HCEC 1CT (cell line): Measurements from ENCODE around the gene HSBP1.

ENCODE experiments used
- DNase-seq: peaks from one replicate; pipeline ENCODE4 v3.0.0-alpha.2; 2017

Gene HSBP1

DNA sequence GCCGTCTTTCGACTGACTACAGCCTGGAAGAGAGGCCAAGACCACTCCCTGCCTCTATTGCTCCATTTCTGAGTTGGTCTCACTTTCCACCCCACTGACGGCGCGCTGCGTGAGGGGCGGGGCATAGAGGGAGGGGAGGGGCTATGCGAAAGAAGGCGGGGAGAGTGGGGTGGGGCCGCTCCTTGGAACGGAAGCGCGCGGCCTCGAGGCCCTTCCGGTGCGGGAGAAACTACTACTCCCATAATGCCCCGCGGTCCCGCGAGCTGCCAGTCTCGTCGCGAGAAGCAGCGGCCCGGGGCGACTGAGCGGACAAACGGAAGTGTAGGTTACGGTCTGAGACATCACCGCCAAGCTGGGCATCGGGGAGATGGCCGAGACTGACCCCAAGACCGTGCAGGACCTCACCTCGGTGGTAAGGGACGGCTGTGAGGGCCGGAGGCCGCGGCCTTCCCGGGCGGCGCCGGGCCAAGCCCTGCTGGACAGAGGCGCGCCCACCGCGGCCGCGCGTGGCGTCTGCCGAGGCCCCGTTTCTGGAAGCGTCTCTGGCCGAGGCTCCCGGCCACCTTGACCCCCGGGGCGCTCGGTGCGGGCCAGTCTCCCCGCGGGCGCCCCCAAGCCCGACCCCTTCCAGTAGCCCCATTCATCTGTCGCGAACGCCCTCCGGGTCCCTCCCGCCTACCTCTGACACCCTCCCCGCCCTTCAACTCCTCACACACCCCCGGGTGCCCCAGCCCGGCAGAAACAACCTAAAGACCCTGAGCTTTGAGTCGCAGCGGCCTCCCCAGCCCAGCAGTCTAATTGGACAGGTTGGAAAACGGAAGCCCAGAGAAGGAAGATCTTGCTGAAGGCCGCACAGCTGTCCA, at the start of gene HSBP1:
HSBP1 (plus strand) TSS at position 269 of the 863 bp plus-strand sequence; CDS start at position 368, 99 bp downstream.
- peak; percentile 94 for DNase-seq

DNA sequence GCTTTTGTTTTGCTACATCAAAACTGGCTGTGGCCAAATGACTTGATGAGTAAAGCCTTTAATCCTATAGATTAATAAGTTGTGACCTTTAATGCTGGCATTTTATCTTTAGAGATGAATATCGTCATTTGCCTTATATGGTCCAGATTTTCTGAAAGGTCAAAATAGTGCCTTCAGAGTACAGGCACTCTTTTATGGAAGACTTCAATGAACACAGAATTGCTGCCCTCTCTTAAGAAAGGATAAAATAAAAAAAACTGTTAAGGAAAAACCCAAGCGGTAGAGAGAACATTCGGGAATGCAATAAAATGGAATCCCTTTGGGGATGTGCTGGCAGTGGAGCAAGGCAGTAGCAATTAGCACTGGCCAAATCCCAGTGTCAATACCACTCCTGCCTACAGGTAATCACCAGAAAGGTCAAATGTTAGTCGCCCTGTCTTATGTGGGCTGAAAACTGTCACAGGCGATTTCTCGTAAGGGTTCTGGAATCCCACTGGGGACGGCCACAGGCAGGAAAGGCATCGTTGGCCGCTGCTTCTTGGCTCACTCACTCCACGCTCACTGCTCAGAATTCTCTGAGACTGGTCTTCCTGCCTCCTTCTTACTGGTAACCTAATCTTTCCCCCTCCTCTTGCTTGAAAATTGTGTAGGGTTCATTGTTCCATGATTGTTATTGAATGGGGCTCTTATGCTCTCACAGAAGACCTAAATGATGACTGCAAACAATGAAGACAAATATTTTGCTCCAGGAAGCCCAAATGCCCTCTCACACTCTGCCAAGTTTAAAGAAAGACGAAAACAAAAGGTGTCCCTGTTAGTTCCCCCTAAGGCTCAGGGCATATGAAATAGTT, 45.4 kb upstream of the HSBP1 start:
- DNase-seq = no peak

DNA sequence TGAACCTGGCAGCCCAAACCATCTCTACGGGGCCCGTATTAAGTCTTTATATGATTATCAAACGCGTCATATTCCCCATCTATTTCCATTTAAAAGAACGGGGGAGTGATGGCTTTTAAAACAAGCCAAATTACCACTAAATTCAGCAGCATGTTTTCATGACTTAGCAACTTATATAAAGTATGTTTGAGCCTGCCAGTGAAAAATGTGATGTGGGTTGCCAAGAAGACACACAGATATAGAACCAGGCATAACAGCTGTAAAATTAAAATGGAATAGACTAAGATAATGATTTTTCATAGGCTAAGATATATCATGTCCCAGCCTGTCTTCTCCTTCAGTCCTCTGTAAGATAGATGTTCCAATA, 44.8 kb upstream of the HSBP1 start:
- DNase-seq = no peak

DNA sequence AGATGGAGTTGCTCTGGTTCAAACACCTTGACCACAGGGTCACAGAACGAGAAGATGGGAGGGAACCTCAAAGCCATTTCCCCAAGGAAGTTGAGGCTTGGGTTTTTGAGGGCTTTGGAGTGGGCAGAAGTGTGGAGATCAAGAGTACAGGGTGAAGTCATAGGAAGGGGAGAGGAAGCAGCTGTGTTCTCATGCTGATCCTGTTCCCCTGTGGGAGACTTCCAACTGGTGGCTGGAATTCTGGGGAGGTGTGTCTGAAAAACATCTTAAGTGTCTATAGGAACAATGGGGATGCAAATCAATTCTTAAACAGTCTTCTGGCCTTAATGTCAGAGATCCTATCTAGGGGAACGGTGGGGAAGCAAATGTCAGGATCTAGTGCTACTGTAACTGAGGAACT, 38.8 kb upstream of the HSBP1 start:
- DNase-seq = no peak

DNA sequence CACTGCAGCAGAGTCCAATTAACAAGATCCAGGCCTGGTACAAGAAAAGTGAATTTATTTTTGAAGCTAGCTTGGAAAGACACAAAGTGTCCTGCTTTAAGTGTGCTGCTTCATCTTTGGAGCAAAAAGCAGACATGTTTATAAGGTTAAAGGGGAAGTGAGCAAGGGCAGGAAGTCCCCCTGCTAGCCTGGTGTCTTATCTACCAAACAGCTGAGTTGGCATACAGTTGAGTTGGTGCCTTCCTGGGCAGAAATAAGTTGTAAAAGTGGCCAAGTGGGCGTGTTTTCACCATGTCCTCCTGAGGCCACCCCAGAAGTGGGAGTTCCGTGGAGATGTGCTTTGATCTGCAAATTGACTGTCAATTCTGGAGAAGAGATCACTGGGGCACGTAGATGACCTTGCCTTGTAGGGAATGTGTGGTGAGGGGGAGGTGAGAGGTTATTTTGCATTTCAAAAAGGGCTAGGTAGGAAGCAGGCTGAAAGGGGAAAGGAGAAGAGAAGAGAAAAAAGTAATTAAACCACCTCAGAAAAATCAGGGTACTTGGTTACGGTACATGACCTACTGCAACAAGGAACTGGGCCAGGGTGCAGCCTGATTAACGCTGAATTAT, 38.3 kb upstream of the HSBP1 start:
- DNase-seq = no peak

DNA sequence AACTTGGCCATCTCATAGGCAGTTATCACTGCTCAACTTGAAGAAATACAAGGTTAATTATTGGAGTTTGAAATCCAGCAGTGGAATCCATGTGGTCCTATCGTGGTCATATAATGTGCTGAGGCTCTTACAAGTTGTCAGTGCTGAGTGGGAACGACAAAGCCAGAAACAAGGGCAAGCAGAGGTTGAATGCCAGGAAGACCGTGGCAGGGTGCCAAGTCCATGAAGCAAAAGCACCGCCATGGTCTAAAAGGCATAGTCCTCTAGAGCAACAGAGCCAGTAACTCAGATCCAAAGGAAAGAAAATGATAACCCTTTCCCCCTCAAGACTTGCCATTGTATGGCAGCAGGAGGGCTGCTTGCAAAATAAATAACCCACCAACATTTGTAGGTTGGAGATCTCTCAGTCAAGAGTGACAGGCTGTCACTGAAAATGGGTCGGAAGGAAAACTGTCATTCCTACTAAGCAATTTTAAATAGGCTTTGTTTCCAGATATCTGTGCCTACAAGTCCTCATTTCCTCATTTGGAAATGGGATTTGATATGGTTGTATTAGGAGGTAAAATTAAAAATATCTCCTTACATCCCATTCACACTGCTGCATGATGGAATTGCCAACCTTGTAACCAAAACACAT, 36.4 kb upstream of the HSBP1 start:
- no peak for DNase-seq

DNA sequence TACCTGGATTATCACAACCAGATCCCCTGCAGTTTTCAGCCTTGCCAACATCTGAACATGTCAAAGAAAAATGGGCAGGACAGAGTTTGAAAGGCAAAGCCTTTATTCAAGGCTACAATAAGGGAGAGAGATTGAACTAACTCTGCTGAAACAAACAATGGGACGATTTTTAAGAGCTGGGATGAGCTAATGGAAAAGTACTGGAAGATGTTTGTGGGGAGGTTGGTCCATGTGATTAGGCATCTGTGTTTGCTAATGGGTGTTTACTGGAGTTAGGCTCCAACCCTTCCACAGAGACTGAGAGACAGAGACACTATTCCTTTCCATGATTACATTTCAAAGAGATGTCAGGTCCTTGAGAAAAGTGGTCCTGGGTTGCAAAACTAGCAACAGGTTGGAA, 35.0 kb upstream of the HSBP1 start:
- no peak for DNase-seq

DNA sequence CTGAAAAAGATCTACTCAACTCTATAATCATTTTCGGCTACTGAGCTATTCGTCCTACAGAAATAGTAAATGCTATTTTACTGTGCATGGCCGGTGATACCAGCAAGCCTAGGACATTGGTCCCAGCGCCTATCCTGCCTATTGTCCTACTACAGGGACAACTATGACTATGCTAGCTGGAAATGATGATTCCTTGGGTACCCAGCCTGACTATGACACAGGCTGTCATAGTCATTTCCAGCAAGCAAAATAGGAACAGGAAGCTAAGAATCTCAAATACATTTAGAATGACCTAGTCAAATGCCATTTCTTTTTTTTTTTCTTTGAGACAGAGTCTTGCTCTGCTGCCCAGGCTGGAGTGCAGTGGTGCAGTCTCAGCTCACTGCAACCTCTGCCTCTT, 33.7 kb upstream of the HSBP1 start:
- DNase-seq = no peak

DNA sequence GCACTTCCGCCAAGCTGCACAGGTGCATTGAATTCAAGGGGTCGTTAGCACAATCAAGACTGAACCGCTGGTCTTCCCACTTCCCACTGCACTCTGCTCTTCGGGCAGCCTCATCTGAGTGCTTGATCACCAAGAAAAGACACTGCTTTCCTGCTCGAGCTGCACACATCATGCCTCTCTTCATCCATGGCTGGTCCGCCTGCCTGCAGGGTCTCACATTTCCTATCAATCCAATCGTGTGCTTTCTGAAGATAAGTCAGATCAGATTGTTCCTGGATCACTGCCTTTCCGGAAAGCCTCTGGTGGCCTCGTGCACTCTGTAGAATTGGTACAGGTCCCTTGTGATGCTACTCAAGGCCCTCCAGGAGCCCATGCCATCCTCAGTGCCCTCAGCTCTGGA, 30.8 kb upstream of the HSBP1 start:
- no peak for DNase-seq

DNA sequence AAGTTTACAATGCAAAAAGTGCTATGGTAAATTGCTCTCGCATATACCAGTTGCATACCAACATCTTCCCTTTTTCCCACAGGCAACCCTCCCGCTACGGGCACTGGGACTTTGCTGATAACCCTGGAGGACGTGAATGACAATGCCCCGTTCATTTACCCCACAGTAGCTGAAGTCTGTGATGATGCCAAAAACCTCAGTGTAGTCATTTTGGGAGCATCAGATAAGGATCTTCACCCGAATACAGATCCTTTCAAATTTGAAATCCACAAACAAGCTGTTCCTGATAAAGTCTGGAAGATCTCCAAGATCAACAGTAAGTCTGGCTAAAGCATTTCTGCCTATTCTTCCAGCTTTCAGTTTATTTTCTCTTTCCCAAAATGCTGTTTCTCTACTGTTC, 27.9 kb upstream of the HSBP1 start:
- no peak for DNase-seq

DNA sequence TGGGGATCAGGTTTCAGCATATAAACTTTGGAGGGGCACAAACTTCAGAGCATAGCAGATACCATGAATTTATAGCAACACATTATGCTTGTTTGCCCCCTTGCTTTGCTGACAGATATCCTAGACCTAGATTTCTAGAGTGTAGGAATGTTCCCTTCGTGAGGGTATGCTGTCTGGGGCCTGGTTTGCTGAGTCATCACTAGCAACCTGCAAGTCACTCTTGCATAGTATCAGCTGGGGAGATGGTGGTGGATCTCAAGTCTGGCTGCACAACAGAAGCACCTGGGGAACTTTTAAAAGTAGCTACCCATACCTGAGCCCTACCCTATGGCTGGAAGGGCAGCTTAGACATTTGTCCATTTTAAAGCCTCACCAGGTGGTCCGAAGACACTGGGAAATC, 22.3 kb upstream of the HSBP1 start:
- DNase-seq = no peak

DNA sequence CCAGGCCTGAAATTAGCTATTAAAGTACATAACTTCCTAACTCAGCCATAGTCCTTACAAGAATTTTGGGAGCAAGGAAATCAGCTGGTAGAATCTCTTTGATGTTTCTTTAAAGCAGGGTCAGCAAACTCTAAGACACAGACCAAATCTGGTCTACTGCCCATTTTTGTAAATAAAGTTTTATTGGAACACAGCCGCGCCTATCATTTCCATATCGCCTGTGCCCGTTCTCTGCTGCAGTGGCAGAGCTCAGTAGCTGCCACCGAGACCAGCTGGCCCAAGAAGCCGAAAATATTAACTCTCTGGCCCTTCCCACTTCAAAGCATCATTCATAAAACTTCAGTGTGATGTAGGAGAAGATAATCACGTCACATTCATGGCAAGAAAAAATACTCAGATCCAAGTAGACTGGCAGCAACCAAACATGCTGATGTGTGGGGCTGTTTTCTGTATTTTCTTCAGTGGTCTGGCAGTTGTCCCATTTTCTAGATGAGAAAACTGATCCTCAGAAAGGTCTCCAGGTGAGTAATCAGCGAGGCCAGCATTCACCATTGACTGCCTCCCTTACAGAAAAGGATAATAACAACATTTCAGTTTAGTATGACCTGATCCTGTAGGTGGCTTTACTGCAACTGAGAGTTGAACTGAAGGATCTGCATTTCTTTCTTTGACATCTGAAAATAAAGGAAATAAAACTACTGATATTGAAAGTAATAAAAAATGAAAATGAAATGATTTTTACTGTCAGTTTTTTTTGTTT, 18.0 kb upstream of the HSBP1 start:
- DNase-seq = no peak

DNA sequence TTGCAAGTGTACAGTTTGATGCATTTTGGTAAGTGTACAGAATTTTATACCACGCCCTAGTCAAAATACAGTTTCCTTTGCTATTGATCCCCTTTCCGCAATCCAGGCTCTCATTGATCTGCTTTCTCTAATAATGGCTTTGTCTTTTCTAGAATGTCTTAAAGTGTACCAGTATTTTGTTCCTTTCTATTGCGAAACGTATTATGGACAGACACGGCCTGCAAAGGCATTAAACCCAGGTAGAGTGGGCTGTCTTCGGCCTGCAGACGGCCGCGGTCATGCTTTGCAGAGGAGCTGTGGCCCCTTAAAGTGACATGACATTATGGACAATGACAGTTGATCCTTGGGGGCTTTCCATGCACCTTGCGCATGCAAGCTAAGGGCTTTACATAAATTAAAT, 15.9 kb upstream of the HSBP1 start:
- no peak for DNase-seq

DNA sequence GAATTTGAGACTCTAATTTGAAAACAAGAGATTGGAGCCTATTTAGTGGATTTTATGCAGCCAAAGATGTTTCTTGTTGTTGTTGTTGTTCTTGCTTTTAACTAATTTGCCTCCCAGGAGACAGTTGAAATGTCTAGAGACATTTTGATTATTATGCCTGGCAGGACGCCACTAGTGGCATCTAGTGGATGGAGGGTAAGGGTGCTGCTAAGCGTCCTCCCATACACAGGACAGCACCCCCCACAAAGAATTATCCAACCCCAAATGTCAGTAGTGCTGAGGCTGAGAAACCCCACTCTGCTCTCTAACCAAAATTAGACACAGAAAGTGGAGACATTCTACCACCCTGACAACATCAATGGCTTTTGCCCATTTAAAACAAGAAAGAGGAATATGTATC, 15.4 kb upstream of the HSBP1 start:
- no peak for DNase-seq

DNA sequence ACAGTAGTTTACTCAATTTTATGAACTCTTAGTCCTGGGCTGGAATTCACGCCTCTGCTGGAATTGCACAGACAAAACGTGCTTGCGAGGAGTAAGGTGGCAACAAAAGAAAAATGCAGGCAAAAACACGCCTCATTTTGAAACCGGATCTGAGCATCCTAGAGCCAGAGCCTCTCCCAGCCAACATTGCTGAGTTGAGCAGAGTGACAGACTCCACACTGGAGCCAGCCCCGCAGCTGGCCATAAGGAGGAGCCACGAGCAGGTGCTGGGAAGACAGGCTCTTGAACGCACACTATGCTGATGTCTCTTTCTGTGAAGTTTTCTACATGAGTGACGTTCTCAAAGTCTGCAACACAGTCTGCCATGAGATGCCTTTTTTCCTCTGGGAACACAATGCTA, 14.6 kb upstream of the HSBP1 start:
- DNase-seq = no peak

DNA sequence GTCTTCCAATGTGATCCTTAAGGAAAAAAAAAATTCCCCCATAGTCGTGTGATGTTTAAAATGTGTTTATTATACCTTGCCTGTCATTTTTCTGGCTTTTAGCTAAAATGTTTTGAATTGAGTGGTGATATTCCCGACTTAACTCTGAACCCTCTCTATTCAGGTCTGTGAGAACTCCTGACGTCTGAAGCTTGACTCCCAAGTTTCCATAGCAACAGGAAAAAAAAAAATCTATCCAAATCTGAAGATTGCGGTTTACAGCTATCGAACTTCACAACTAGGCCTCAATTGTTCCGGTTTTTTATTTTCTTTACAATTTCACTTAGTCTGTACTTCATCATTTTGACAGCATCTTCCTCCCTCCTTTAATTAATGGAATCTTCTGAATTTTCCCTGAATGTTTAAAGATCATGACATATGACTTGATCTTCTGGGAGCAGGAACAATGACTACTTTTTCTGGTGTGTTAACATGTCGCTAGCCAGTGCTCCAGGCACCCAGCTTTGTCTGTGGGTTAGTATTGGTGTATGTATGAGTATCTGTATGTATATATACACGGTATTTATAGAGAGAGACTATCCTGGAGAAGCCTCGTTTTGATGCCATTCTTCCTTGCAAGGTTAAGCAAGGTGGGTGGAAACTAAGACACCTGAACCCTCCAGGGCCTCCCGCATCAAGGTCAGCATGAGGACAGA, 12.8 kb upstream of the HSBP1 start:
- no peak for DNase-seq

DNA sequence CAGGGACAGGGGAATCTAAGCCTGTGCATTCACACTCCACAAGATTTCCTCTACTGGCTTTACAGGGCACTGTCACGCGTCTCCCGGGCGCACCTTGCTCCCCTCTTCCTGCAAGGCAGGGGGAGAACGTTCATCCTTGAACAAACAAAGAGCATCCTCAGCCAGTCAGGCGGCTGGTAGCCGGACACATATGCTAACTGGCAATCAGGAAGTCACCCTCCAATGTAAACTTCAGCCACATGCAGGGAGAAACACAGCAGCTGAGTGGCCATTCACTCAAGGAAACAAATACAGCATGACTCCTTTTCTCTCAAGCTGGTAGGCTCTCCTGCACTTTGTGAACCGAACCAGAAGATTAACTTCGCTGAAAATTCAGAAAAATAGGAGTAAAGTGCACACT, 10.8 kb upstream of the HSBP1 start:
- no peak for DNase-seq

DNA sequence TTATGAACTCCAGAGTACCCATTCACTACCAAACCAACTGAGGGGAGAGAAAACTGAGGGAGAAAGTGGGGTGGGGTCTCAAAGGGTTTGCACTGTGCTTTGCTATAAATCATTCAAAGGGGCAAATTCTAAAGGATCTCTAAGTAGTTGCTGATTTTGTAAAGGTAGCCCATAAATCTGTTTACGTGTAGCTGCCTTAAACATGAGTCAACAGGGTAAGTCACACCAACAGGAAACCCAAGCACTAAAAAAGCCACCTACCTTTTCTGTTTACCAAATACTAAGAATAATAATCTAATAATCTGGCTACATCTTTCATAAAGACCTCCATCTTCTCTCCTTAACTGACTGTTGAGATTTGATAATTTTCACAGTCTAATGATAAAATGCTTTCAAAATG, 8.4 kb upstream of the HSBP1 start:
- DNase-seq = no peak

DNA sequence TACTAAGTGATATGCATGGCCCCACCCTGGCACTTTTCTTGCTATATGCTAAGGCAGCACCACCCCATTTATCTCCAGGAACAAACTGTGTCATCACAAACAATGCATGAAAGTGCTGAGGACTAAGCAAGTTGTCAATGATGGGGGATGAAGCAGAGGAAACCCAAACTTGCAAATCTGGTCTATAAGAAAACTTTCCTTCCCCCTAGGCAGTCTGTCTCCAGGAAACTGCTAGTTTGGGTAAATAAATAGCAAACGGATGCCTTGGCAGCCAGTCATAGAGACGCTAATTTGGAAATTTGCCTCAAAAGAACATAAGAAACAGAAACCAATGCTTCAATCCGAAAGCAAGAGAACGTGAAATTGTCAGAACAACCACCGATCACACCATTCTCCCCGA, 5.6 kb upstream of the HSBP1 start:
- DNase-seq = peak; percentile 65

DNA sequence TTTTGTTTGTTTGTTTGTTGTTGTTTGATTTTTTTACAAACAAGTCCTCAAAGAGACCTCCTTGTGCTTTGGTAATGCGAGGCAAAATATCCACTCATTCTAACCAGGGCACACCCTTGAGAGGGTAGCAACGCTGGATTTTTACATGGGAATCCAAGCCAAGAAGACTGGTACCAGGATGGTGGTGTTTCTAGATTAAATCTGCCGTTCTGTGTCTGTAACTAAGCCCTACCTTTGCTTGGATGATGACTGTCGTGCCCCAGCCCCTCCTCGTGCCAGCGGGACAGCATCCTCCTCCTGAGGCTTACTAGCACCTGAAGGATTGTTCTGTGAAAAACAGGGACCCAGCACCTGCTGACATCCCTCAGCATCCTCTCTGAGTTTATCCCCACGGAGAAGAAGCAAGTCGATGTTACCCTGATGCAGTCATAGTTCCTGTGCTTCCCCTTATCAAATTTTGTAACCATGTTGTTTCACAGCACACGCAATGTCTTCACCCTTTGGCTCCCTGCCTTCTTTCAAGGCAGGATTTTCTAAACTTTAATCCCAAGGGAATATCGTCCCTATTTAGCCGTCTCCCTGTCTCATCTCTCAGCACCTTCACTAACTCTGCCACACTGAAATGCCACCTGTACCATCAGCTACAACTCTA, 5.1 kb upstream of the HSBP1 start:
- DNase-seq = no peak

DNA sequence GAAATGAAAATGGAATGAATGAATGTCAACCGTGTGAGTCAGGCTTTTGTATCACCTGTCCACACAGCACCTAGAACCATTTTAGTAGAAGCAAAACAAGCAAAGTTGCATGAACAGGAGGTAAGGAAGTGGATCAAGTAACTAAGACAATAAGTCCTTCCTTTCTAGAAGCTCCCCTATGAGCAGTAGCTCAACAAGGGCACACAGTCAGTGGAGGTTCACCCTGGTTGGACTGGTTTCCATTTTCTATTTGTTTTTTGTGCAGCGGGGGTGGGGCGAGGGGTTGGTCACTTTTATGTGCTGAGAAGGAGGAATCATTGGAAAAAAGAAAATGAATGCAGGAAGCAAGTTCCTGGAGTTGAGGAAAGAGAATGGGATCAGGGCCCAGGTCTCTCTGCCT, 4.0 kb upstream of the HSBP1 start:
- no peak for DNase-seq
